Stimulated activated CD4-positive, alpha-beta T cell treated with anti-CD3 and anti-CD28 coated beads, Interleukin-12 subunit alpha, Interleukin-12 subunit beta, amount 100 ng/mL, for 24 hours (primary cell): ENCODE results near the gene ACTG2.

ENCODE experiments used
- DNase-seq, 2 experiments: peaks; one replicate each; pipeline ENCODE4 v3.0.0-alpha.2; 2020; ENCODE audit warnings: low read depth in 2 of 2

The ACTG2 gene

DNA sequence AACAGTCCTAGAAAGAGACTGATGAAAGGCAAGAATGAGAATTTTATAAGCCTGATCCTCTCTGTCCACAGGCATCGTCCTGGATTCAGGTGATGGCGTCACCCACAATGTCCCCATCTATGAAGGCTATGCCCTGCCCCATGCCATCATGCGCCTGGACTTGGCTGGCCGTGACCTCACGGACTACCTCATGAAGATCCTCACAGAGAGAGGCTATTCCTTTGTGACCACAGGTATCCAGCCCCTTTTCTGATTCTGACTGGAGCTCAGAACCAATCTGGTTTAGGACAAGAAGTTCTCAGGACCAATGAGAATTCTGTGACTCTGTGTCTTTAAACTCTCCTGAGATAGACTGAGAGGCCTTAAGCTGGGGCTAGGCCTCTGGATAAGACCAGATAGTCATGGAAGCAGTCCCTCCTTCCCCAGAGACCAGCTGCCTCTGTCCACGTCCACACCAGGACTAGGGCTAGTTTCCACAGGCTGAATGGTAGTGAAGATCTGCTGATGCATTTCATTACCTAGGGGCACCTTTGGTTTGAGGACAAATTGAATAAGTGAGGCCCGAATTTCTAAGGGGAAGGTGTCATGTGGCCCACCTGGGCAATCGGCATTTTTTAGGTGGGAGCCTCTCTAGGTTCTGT, 20.7 kb downstream of the ACTG2 start:
- no peak for DNase-seq

DNA sequence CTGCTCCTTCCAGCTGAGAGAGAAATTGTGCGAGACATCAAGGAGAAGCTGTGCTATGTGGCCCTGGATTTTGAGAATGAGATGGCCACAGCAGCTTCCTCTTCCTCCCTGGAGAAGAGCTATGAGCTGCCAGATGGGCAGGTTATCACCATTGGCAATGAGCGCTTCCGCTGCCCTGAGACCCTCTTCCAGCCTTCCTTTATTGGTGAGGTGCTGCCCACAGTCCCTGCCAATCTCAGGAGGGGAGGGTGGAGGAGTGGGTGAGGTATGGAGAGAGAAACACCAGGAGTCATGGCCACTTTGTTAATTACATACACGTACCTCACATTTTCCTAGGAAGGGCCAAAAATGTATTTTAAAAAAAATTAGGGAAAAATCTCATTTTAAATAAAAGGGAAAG, 21.9 kb downstream of the ACTG2 start:
- DNase-seq, result no peak

DNA sequence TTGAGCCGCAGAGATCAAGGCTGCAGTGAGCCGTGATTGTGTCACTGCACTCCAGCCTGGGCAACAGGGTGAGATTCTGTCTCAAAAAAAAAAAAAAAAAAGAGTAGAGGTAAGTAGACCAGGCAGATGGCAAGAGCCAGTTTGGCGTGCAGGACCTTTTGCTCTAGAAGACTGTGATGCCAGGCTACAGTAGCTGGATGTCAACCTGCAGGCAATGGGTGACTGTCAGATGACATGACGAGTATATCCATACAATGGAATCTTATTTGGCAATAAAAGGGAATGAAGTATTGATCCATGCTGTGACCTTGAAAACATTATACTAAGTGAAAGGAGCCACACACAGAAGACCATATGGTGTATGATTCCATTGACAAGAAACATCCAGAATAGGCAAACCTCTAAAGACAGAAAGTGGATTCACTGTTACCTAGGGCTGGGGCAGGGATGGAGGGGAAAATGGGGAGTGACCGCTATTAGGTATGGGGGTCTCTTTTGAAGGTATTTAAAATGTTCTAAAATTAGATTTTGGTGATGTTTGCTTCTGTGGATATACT, 22.7 kb downstream of the ACTG2 start:
- DNase-seq, result no peak

DNA sequence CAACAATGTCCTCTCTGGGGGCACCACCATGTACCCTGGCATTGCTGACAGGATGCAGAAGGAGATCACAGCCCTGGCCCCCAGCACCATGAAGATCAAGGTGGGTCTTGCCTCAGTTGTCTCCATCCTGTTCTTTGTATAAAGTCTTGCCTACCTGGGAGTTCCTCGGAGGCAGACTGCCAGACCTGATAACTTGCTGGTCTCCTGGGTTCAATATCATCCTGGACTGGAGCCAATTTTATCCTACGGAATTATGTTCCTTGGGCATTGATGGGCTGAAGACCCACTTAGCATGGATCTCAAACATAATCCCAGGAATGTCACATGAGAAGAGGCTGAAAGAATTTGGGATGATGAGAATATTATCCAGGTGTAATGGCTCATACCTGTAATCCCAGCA, 23.9 kb downstream of the ACTG2 start:
- DNase-seq, result no peak

DNA sequence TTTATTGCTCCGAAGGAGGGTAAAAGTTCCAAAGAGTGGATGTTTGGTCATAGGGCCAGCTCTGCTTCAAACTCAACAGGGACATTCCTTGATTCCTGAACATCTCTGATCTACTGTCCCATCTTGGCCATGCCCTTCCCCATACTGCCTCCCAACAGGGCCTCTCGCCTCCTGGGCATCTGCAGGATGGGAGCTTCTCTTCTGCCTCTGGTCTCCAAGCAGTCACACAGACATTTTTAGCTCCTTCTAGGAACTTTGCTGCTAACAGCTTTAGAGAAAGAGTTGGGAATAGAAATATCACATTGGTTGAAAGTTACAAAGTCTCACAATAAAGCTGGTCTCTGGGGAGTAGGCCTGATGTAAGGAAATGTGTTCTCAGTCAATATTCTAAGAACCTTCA, 24.5 kb downstream of the ACTG2 start:
- DNase-seq, result no peak

DNA sequence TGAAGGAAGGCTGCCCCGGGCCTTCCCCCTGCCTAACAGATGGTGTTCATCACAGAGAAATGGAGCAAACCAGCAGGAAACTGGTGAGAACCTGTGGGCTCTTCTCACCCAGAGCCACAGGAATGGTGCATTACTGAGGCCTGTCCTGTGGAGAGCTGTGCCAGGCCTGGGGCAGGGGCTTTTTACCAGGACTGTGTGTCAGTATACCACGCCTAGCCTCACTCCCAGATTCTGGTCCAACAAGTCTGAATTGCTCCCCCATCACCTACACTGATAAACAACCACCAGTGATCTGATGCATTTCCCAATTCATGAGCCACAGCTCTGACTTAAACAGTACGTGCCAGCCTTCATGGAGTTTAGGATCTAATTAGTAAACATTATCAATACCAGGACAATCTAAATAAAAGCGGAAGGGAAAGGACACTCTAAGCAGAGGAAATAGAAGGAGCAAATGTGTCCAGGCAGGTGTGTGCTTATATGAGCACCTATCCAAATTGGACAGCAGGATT, 24.9 kb downstream of the ACTG2 start:
- no peak for DNase-seq

DNA sequence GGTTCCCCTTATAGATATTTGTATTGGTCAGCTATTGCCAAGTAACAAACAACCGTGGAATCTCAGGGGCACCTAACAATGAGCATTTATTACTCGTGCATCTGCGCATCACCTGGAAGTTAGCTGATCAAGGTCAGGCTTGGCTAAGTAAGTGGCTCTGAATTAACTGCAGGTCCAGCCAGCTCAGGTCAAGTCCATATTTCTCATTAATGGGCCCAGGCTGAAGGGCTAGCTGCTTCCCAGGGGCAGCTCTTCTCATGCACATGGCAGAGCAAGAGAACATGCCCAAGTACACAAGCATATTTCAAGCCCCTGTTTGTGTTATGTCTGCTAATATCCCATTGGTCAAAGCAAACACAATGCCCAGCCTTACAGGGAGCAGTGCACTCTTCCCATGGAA, 26.0 kb downstream of the ACTG2 start:
- DNase-seq, result no peak

DNA sequence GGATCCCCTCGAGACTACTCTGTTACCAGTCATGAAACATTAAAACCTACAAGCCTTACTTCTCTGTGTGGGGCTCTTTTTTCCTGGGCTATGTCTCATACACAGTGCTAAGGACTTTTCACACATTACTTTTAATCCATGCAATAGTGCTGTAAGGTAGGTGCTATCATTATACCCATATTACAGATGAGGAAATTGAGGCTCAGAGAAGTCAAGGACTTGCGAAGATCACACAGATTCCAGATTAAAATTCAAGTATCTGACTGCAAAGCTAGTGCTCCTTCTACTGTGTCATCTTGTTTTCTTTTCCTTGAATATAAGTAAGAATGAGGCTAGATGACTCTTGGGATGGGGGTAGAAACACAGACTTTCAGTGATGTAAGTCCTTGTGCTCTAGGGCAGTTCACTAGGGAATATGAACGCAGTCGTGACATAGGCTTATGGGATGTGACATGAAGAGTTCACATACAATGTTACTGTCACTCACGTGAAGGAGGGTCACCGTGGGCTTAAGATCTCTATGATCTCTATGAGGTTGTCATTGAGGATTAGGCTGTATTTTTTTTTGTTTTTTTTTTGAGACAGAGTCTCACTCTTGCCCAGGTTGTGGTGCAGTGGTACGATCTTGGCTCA, 26.9 kb downstream of the ACTG2 start:
- no peak for DNase-seq

DNA sequence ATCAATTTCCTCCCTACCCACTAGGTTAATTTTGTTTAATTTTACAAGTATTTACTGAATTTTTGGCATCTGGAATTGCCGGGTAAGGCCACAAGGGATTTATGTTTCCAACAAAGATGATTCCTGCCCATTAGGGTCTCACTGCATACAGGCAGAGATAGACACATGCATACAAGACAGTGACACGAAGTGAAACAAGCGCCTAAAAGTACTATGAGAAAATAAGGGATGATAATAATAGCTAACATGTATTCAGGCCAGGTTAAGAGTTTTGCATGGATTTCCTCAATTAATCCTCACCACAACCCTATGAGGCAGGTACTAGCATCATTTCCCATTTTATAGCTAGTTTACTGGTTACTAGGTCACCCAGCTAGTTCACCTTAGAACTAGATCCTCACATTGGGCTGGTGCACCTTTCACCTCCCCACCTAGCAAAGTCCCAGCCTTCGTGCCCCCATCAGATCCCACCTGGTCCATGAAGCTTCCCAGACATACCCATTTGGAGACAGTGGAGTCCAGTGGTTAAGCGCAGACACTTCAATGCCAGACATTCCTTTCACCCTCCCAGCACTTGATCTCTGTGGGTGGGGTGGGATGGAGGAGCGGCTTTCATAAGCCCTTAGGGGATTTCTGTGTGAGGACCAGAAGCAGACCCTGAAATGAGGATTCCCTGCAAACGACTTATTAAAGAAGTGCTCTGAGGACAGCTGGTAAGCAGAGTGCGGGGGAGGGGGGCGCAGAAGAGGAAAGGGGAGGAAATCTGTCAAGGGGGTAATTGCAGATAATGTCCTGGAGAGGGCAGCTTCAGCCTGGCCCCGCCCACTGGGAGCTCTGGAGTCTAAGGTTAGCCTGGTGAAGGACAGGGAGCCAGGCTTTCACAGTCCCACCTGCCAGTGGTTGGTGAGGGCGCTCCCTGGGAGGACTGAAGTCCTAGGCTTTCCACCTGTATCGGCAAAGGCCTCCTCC, 28.1 kb downstream of the ACTG2 start:
- DNase-seq, result peak in 1 of 2 experiments; percentile 31

DNA sequence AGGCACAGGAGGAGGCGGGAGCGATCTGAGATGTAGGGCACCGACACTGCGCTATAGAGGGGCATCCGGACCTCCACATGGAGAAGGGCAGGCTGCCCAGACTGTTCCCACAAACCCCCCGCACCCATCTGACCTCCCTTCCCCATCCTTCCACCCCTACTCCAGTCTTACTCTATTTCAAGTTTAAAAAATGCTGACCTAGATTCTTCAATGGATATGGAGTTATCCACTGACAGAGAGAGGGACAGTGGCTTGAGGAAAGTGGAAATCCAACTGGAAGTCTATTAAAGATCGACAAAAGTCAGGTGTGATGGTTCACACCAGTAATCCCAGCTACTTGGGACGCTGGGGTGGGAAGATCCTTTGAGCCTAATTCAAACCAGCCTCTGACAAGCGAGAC, 28.8 kb downstream of the ACTG2 start:
- DNase-seq, result no peak

DNA sequence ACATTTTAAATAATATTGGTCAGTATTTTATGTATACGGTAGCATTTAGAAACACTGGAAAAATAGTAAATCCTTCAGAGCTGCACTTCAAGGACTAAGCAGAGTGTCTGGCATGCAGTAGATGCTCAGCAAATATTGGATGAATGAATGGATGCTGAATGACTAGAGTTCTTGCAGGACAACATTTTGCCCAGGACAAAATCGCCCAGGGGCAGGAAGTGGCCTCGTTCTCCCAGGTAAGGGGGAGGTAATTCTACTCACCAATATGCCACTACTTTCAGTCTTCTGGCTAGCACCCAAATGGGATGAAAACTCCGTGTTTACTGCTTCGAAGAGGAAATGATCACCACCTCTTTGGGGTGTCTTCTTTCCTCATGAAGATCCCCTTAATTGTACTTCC, 29.9 kb downstream of the ACTG2 start:
- DNase-seq, result no peak

DNA sequence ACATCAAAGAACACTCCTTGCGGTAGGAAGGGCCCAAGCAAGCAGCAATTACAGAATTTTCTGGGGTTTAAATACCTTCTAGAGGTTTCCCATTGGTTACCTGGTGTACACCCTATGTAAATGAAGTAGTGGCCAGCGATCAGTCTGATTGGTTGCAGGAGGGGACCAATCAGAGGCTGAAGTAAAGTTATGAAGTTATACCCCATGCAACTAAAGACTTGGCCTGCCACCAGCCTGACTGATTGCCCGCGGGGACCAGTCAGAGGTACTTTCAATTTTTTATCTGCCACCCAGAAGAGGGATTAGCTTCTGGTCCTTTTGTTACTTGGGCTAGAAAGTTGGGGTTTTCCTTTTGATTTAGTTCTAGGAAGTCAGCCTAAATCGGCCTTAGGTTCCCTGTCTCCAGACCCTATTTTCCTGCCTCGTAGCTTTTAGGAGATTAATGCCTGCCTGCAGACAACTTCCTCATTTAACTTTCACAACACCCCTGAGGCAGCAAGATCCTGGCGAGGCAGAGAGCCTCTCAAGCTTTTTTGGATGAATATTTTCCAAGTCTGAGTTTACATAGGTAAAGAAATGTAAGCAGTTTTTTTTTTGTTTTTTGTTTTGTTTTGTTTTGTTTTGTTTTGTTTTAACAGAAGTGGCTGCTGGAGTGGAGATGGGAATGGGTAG, 32.4 kb downstream of the ACTG2 start:
- no peak for DNase-seq

DNA sequence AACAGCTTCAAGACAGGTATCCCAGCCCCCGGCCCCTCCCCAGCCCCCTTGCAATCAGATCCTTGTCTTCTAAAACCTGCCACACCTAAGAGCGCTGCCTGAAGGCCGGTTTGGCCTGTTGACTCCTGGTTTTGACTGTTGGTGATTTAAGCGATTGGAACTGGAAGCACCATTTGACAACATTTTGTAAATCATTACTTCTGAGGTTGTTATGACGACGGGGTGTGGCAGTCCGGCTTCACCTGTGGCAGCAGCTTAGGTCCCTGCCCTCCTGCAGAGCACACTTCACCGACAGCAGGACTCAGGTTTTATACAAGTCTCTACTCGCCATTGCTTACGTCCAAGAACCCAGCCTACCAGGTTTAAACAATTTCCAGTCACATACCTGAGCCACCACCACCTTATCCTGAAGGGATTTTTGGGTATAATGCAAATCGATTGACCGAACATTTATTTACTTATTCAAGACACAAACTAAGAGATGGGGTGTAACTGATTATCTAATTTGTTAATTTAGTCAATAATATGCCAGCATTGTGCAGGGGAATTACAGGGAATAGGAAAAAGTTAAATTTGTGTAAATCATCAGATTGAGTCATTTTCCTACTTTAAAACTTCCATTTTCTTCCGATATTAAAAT, 33.2 kb downstream of the ACTG2 start:
- no peak for DNase-seq

DNA sequence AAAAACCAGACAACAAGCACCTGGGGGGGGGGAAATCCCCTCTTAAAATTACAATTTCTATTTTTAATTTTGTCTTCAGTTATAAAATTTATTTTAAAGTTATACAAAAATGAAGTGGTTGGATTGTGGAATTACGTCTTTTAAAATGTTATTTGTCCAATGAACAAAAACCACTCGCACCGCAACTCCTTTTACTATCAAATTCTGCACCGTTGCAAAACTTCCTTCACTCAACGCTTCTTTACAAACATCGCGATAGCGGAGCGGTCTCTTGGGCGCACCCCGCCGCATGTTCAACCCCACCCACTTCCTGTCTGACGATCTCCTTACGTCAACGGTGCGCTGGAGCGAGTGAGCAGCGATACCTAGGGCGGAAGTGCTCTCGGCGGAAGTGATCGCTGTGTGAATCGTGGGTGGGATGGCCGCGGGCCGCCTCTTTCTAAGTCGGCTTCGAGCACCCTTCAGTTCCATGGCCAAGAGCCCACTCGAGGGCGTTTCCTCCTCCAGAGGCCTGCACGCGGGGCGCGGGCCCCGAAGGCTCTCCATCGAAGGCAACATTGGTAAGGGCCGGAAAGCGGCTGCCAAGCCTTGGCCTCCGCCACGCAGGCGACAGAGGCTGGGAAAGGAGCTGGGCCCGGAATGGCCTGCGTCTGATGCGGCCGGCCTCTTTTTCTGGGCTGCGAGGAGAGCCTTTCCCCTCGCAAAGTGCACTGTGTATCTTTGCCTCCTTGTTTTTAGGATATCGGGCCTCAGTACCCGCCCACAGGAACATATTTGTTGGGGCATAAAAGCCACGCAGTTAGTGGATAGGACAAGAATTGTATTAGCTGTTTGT, 33.9 kb downstream of the ACTG2 start, which contains the start of gene DGUOK:
DGUOK (plus strand) TSS at position 388 of the 835 bp plus-strand sequence; CDS start at position 419, 31 bp downstream.
- peak; percentile 93 to 95 for DNase-seq

DNA sequence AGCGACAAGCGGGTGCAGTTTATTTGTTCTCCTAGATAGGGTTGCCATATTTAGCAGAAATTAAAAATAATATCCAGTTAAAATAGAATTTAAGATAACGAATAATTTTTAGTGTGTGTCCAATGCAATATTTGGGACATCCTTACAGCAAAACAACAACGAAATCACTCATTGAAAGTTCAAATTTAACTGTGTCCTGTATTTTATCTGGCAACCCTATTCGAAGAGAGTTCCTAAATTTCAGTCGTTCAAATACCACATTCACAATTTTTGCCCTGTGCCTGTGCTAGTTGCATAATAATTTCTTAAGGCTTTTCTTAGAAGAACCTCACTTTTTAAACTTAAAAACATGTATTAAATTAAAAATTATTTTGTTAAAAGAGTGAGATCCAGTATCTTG, 34.5 kb downstream of the ACTG2 start:
- DNase-seq, result no peak

DNA sequence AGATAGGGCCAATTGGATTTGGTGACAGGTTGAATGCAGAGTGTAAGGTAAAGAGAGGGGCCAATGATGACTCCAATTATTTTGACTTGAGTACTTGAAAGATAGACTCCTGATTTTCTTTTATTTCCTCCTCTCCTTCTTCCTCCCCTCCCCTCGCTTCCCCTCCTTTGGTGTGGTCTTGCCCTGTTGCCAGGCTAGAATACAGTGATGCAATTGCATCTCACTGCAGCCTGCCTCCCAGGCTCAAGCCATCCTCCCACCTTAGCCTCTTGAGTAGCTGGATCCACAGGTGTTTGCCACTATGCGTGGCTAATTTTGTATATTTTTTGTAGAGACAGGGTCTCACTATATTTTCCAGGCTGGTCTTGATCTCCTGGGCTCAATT, 36.1 kb downstream of the ACTG2 start:
- DNase-seq, result no peak

DNA sequence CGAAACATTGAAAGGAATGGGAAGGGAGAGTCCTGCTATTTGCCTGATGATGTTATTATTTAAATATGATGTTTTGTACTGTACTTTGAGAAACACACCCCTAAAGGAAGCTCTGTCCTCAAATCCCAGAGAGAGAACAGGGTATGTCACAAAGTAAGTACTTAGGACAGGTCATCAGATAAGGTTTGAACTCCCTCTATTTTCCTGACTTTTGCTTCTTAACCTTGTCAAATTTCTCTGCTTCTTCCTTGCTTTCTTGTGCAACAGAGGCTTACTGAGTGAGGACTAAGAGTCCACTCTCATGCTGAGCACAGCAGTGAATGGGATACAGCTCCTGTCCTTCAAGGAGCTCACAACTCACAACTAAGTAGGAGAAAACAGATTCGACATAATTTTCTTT, 37.6 kb downstream of the ACTG2 start:
- no peak for DNase-seq

DNA sequence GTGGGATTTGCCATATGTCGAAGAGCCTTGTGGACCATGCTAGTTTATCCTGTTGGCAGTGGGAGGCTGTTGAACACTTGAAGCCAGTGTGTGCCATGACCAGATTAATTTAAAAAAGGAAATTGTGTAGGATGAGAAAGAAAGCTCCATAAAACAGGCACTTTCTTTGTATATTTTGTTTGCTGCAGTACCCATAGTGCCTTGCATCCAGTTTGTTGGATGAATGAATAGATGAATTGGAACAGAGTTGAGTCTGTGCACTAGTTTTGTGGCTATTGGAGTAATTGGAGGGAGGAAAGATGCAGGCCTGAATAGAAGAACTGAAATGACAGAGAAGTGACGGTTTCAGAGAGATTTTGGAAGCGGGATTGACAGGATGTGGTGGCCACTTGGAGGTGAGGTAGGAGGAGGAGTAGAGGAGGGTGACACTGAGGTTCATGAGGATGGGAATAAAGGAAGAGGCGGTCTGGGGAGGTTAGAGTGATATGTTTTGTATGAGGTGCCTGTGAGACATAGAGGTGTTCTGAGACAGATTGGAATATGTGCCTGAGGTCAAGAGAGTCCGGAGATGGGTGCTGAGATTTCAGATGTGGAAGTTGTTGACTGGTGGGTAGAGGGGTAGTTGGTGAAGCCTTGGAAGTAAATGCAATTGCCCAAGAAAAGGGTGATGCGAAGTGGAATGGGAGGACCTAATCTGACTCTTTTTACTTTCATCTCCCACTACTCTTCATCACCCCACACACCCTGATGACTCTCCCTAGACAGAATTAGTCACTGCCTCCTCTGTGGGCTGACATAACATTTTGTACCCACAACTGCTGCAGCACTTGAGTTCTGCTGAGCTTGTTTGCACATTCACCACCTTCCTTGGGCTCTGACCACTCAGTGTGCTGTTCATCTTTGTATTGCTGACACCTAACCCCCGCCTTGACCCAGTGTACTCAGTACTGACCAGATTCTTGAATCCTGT, 39.0 kb downstream of the ACTG2 start:
- peak in 1 of 2 experiments; percentile 34 for DNase-seq

DNA sequence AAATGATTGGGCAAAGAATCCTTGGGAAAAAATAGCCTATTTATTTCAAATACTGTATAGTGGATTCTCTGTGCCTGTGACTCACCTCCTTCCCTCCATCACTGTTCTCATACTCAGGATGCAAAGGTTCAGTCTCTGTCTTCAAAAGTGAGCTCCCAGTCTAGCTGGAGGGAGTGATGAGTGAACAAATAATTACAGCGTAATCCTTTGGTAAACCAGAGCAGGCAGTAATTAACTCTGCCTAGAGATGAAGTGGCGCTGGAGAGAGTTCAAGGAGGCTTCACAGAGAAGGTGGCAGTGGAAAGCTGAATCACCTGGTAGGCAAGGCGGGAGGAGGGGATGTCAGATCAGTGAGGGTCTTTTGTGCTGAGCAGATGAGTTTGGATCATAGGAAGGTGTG, 40.4 kb downstream of the ACTG2 start:
- DNase-seq, result no peak
